Testis (tissue), 2 donors: ENCODE results near the gene AGBL1.

Source experiments
- CTCF ChIP-seq, 3 experiments: fragments of 450-650 bp in 2 of 3; fragments of 200-600 bp in 1 of 3; sonication (generic) in 1 of 3; IDR thresholded peaks; one replicate each; pipeline ENCODE4 v1.5.1; 2016 to 2019; ENCODE audit warnings: antibody characterized with exemption in 3 of 3, mild to moderate bottlenecking in 2 of 3, moderate library complexity in 1 of 3
- POLR2A ChIP-seq: fragments of 450-650 bp; IDR thresholded peaks from one replicate; pipeline ENCODE4 v1.6.1; 2017; ENCODE audit warnings: antibody characterized with exemption, mild to moderate bottlenecking, moderate library complexity

- TF ChIP-seq POLR2A (no peak), CTCF (IDR thresholded peaks at IDR 0.05) (no peak)
Observed at GRCh38 chr15:86439614-86440013, 359.9 kb downstream of the AGBL1 start.
